ENCODE measurements around the gene MRPL14. TPM values are rescaled to one million over a fixed set of nuclear protein-coding genes. Genes with fewer than 3 reads are reported as not detected.
A peak's percentile ranks its signal among the peaks of the same experiment; 100 is the strongest.

MRPL14 gene
- total and polyA plus RNA-seq, 9 of the 15 experiments (the other 6 are each of a cell fraction or from before 2014, with no cell fraction given): 126 to 424 (median 165) TPM

DNA sequence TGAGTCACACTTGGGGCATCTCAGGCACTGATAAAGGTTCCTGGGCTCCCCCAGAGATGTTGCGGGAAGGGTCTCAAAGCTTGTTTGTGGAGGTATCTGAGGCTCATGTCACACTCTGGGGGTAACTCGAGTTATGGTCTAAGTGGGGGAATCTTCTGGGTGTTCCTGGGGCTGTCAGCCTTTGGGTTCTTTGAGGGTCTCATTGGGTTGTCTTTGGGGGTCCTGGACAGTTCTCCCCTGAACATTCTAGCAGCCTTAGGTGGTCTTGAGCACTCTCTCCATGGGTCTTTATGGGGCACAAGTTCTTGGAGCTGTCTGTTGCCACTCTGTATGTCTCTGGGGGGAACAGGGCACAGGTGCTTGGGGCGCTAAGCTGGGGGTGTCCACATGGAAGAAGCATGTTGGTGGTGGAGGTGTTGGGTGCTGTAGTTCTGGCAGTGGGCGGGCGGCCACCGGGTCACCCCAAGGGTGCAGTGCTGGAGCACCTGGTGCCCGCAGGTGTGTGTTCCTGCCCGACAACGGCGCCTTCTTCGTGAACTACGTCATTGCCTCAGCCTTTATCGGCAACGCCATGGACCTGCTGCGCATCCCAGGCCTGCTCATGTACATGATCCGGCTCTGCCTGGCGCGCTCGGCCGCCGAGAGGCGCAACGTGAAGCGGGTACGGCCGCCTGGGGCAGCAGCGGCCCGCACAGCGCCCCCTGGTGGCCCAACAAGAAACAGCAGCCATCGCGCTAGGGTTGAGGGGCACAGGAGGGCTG lies 24.3 kb upstream of the MRPL14 start (continued):
- no peak for TF ChIP-seq ZBTB26 (CRISPR knock-in tag; IDR thresholded peaks at IDR 0.05)
- TF ChIP-seq NCOA6 (IDR thresholded peaks at IDR 0.05): no peak
- no peak for TF ChIP-seq PHF8 (IDR thresholded peaks at IDR 0.05; ENCODE audit: borderline replicate concordance, low read length)
- TF ChIP-seq, protein P1, sequence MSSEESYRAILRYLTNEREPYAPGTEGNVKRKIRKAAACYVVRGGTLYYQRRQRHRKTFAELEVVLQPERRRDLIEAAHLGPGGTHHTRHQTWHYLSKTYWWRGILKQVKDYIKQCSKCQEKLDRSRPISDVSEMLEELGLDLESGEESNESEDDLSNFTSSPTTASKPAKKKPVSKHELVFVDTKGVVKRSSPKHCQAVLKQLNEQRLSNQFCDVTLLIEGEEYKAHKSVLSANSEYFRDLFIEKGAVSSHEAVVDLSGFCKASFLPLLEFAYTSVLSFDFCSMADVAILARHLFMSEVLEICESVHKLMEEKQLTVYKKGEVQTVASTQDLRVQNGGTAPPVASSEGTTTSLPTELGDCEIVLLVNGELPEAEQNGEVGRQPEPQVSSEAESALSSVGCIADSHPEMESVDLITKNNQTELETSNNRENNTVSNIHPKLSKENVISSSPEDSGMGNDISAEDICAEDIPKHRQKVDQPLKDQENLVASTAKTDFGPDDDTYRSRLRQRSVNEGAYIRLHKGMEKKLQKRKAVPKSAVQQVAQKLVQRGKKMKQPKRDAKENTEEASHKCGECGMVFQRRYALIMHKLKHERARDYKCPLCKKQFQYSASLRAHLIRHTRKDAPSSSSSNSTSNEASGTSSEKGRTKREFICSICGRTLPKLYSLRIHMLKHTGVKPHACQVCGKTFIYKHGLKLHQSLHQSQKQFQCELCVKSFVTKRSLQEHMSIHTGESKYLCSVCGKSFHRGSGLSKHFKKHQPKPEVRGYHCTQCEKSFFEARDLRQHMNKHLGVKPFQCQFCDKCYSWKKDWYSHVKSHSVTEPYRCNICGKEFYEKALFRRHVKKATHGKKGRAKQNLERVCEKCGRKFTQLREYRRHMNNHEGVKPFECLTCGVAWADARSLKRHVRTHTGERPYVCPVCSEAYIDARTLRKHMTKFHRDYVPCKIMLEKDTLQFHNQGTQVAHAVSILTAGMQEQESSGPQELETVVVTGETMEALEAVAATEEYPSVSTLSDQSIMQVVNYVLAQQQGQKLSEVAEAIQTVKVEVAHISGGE (CRISPR knock-in tag; IDR thresholded peaks at IDR 0.05): no peak
- no peak for TF ChIP-seq FOXK2 (conservative IDR thresholded peaks at IDR 0.05 in 1 of 2, IDR thresholded peaks at IDR 0.05 in 1 of 2; ENCODE audit: low read depth in 2 of 2)
- TF ChIP-seq TOE1 (IDR thresholded peaks at IDR 0.05; ENCODE audit: borderline replicate concordance): no peak
- TF ChIP-seq TOE1 (CRISPR knock-in tag; IDR thresholded peaks at IDR 0.05; ENCODE audit: borderline replicate concordance, low read depth): no peak
- TF ChIP-seq ZBTB9 (CRISPR knock-in tag; IDR thresholded peaks at IDR 0.05): no peak
- TF ChIP-seq POU5F1 (IDR thresholded peaks at IDR 0.05; ENCODE audit: borderline replicate concordance, low read depth, low read length, partially characterized antibody): no peak
- TF ChIP-seq ZNF253 (CRISPR knock-in tag; conservative IDR thresholded peaks at IDR 0.05): no peak
- TF ChIP-seq ZHX1 (conservative IDR thresholded peaks at IDR 0.05; ENCODE audit: low read length): peak; percentile 78; the same call in 1 of the 2 replicates
- no peak for TF ChIP-seq DIDO1 (tag; IDR thresholded peaks at IDR 0.05; ENCODE audit: low read depth)

Measured in K562 (cell line).